ENCODE results near the gene CNR2.
A peak's percentile ranks its signal among the peaks of the same experiment; 100 is the strongest.
"Not testable (repeated sequence)": the region's sequence is repeated elsewhere in the genome, so short reads cannot be mapped to it uniquely, and the experiment has no call there.

Gene CNR2

GRCh38 chr1:23882746-23883145 lies 30.4 kb downstream of the CNR2 start:
- TF ChIP-seq POLR2A (IDR thresholded peaks at IDR 0.05; ENCODE audit: low read length): no peak
- no peak for TF ChIP-seq GATA1 (IDR thresholded peaks at IDR 0.05; ENCODE audit: low read depth, low read length)
- no peak for DNase-seq

GRCh38 chr1:23879809-23880208 lies 33.4 kb downstream of the CNR2 start:
- DNase-seq: no peak

DNA sequence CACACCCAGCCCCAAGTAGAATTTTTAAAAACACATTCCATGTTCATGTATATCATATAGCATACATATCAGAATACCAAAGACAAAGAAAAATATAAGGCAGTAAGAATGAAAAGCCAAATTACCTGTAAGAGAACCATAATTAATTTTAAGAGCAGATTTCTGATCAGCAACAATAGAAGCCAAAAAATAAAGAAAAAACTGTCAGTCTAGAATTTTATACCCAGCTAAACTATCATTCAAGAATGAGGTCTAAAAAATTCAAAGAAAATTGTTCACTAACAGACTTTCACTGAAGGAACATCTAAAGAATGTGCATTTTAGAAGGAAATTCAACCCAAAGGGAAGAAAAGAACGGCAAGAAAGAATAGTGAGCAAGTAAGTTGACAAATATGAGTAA lies 34.5 kb downstream of the CNR2 start:
- DNase-seq: no peak
- TF ChIP-seq POLR2A (IDR thresholded peaks at IDR 0.05; ENCODE audit: low read length): no peak
- TF ChIP-seq GATA1 (IDR thresholded peaks at IDR 0.05; ENCODE audit: low read depth, low read length): no peak

More at GRCh38 chr1:23879809-23880208, 33.4 kb downstream of the CNR2 start:
- TF ChIP-seq GATA1 (IDR thresholded peaks at IDR 0.05; ENCODE audit: low read depth, low read length) (no peak), POLR2A (IDR thresholded peaks at IDR 0.05; ENCODE audit: low read length) (no peak)

DNA sequence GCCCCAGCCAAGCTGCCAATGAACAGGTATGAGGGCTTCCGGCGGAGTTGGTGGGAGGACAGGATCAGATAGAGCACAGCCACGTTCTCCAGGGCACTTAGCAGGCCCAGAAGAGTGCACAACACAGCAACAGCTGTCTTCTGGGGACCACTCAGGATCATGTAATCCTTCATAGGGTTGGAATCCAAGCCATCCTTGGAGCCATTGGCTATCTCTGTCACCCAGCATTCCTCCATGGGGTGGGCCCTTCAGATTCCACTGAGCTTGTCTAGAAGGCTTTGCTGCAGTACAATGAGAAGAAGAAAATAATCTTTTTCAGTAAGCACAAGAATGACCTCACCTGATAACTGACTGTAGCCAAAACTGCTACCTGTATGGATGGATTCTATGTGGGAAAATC lies 37.8 kb downstream of the CNR2 start:
- TF ChIP-seq POLR2A (IDR thresholded peaks at IDR 0.05; ENCODE audit: low read length) (no peak), GATA1 (IDR thresholded peaks at IDR 0.05; ENCODE audit: low read depth, low read length) (no peak)
- no peak for DNase-seq

GRCh38 chr1:23872421-23872820 lies 40.7 kb downstream of the CNR2 start:
- TF ChIP-seq GATA1 (IDR thresholded peaks at IDR 0.05; ENCODE audit: low read depth, low read length): no peak
- no peak for TF ChIP-seq POLR2A (IDR thresholded peaks at IDR 0.05; ENCODE audit: low read length)
- DNase-seq: peak; percentile 76 to 89

GRCh38 chr1:23869051-23869450 lies 44.1 kb downstream of the CNR2 start:
- TF ChIP-seq POLR2A (IDR thresholded peaks at IDR 0.05; ENCODE audit: low read length) (no peak), GATA1 (IDR thresholded peaks at IDR 0.05; ENCODE audit: low read depth, low read length) (no peak)
- no peak for DNase-seq

DNA sequence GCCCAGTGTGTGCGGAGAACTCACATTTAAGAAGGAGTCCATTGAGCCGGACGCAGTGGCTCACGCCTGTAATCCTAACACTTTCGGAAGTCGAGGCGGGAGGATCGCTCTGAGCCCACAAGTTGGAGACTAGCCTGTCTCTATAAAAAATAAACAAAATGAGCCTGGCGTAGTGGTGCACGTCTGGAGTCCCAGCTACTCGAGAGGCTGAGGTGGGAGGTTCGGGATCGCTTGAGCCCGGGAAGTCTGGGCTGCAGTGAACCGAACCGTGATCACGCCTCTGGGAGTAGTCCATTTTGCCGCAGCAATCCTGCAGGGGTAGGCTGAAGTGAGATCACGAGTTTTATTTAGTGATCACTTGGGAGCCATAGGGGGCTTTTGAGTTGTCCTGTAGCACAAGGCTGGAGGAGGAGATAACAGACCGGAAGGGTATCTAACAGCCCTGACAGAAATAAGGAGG lies 44.6 kb downstream of the CNR2 start:
- DNase-seq: peak; percentile 60 to 69

DNA sequence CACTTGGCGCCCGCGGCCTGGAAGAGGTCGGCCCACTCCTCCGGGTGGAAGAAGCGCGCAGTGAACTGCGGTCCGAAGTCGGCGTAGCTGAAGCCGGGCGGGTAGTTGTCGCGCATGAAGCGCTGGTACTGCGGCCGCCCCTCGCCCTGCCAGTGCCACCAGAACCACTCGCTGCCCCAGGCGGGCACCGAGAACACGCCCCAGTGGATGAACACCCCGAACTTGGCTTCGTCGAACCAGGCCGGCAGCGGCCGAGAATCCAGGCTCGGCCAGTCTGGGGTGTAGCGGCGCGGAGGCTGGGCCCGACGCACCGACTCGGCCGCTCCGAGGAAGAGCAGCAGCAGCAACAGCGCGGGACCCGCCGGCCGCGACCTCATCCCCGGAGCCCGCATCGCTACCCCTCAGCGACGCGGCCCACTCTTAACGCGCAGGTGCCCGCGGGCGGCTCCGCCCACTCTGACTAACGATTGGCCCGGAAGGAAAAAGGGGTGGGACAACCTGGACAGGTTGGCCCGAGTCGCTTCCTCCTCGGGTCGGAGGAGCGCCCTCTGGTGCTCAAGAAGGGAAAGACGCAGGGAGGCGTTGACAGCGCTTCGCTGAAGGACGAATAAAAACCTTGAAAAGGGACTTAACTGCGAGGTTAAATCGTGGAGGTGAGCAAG lies 45.1 kb downstream of the CNR2 start, which contains the start of gene FUCA1:
Gene FUCA1 (minus strand): TSS at position 396 of the 662 bp plus-strand sequence. CDS start 4 bp downstream, at position 392.
- peak; percentile 53 for TF ChIP-seq POLR2A (IDR thresholded peaks at IDR 0.05; ENCODE audit: low read length)
- TF ChIP-seq GATA1 (IDR thresholded peaks at IDR 0.05; ENCODE audit: low read depth, low read length): no peak
- DNase-seq: peak; percentile 95 to 97

More for the DNA sequence above, 44.6 kb downstream of the CNR2 start:
- TF ChIP-seq POLR2A (IDR thresholded peaks at IDR 0.05; ENCODE audit: low read length): peak; percentile 14
- TF ChIP-seq GATA1 (IDR thresholded peaks at IDR 0.05; ENCODE audit: low read depth, low read length): no peak

- TF ChIP-seq GATA1 (IDR thresholded peaks at IDR 0.05; ENCODE audit: low read depth, low read length) (no peak), POLR2A (IDR thresholded peaks at IDR 0.05; ENCODE audit: low read length) (no peak)
- no peak for DNase-seq
Observed at GRCh38 chr1:23867542-23867894, 45.6 kb downstream of the CNR2 start.

DNA sequence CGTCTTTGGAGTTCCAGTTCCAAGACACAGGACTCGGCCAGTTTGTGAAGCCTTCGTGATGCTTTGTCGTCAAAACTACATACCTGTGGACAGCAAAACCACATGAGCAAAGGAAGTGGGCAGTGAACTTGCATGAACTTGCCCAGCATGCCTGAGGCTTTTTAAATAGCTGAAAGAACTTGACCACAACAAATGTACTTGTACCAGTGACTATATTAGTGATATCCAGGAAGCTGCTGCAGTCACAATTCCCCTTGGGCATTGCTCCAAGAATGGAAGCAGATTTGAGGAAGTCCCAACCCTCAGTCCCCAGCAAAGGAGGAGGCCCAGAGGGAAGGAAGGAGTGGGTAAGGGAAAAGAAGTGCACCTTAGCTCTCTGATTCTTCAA lies 47.6 kb downstream of the CNR2 start:
- DNase-seq: no peak
- no peak for TF ChIP-seq POLR2A (IDR thresholded peaks at IDR 0.05; ENCODE audit: low read length)
- TF ChIP-seq GATA1 (IDR thresholded peaks at IDR 0.05; ENCODE audit: low read depth, low read length): no peak

- TF ChIP-seq GATA1 (IDR thresholded peaks at IDR 0.05; ENCODE audit: low read depth, low read length) (no peak), POLR2A (IDR thresholded peaks at IDR 0.05; ENCODE audit: low read length) (no peak)
- DNase-seq: no peak
Observed at GRCh38 chr1:23864801-23865542, 48.2 kb downstream of the CNR2 start.

GRCh38 chr1:23862640-23863039 lies 50.5 kb downstream of the CNR2 start:
- DNase-seq: no peak
- TF ChIP-seq GATA1 (IDR thresholded peaks at IDR 0.05; ENCODE audit: low read depth, low read length) (no peak), POLR2A (IDR thresholded peaks at IDR 0.05; ENCODE audit: low read length) (no peak)

DNA sequence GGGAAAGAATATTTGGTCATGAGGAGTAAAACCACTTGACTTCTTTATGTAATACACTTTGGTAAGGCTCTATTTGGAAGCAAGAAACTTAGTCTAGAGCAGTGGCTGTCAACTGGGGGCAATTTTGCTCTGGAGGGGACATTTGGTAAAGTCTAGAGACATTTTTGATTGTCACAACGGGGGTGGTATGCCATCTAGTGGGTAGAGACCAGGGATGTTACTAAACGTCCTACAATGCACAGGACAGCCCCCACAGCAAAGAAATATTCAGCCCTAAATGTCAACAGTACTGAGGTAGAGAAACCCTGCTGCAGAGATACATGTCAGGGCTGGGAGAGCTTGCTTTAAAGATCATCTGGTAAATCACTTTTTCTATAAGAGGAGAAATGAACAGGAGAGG lies 58.6 kb downstream of the CNR2 start:
- TF ChIP-seq GATA1 (IDR thresholded peaks at IDR 0.05; ENCODE audit: low read depth, low read length): no peak
- peak in 1 of 2 experiments; percentile 57 for DNase-seq

- DNase-seq: not testable (repeated sequence)
Observed at GRCh38 chr1:23853124-23853523, 60.0 kb downstream of the CNR2 start.

GRCh38 chr1:23851406-23851805 lies 61.8 kb downstream of the CNR2 start:
- DNase-seq: not testable (repeated sequence)

All from erythroblast (primary cell).